Measurements from ENCODE around the gene BASP1.
"Not testable (repeated sequence)": the region's sequence is repeated elsewhere in the genome, so short reads cannot be mapped to it uniquely, and the experiment has no call there.

BASP1 gene

DNA sequence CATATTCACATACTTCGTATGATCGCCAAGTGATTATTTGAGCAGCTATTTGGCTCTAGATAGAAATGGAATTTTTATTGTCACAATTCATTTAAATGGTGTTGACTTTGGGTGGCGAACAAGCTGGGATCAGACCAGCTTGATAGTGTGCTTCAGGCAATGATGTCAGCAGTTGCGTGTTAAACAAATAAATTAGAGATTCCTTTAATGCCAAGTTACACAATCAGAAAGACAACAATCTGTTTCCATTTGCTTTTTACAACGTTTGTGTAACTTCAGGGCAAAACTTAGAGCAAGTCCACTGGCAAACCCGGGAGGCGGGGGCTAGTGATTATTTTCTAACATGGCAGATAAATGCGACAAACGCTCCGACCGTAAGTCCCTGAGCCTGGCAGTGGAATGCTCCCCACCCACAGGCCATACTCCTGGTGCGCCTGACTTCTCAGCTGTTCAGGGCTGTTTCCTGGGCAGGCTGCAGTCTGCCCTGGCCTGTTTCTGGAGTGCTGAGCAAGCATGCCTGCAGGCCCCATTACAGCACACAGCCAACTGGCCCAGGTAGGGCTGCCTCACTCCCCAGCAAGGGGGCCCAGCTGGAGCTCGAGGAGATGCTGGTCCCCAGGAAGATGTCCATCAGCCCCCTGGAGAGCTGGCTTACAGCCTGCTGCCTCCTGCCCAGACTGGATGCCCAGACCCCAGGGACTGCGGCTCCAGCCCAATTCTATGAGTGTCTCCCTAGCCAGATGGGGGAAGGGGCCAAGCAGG lies 88.7 kb downstream of the BASP1 start:
- in situ Hi-C loops (cut with MboI; ENCODE audit: low pct_unique_long_range_greater_than_20kb, low sequenced_read_pairs, unreplicated experiment): no loop called here
- DNase-seq (ENCODE audit: low spot score): no peak
- TF ChIP-seq, protein P1, sequence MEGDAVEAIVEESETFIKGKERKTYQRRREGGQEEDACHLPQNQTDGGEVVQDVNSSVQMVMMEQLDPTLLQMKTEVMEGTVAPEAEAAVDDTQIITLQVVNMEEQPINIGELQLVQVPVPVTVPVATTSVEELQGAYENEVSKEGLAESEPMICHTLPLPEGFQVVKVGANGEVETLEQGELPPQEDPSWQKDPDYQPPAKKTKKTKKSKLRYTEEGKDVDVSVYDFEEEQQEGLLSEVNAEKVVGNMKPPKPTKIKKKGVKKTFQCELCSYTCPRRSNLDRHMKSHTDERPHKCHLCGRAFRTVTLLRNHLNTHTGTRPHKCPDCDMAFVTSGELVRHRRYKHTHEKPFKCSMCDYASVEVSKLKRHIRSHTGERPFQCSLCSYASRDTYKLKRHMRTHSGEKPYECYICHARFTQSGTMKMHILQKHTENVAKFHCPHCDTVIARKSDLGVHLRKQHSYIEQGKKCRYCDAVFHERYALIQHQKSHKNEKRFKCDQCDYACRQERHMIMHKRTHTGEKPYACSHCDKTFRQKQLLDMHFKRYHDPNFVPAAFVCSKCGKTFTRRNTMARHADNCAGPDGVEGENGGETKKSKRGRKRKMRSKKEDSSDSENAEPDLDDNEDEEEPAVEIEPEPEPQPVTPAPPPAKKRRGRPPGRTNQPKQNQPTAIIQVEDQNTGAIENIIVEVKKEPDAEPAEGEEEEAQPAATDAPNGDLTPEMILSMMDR (IDR thresholded peaks at IDR 0.05; ENCODE audit: extremely low read depth, insufficient read depth, missing control alignments): no peak

DNA sequence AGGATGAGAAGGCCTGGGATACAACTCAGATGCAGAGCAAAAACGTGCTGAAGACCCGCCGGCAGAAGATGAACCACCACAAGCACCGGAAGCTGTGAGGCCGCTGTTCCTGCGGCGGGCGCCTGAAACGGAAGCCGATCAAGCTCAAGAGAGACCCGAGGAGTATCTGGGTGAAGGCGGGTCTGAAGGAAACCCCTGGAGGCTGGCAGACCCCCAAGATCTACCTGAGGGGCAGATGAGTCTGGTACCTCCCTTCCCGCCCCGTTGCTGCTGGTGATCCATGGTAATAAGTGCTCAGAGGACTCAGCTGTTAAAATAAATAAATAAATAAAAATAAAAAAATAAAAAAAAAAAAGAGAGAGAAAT lies 89.3 kb downstream of the BASP1 start:
- in situ Hi-C loops (cut with MboI; ENCODE audit: low pct_unique_long_range_greater_than_20kb, low sequenced_read_pairs, unreplicated experiment): no loop called here
- no peak for DNase-seq (ENCODE audit: low spot score)
- TF ChIP-seq, protein P1 (IDR thresholded peaks at IDR 0.05; ENCODE audit: extremely low read depth, insufficient read depth, missing control alignments): no peak

DNA sequence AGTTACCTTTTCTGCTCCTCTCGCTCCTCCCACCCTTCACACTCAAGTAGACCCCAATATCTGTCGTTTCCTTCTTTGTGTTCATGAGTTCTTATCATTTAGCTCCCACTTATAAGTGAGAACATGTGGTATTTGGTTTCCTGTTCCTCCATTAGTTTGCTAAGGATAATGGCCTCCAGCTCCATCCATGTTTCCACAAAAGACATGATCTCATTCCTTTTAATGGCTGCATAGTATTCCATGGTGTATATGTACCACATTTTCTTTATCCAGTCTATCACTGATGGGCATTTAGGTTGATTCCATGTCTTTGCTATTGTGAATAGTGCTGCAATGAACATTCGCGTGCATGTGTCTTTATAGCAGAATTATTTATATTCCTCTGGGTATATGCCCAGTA lies 90.0 kb downstream of the BASP1 start:
- DNase-seq (ENCODE audit: low spot score); in situ Hi-C loops (cut with MboI; ENCODE audit: low pct_unique_long_range_greater_than_20kb, low sequenced_read_pairs, unreplicated experiment): not testable (repeated sequence)

DNA sequence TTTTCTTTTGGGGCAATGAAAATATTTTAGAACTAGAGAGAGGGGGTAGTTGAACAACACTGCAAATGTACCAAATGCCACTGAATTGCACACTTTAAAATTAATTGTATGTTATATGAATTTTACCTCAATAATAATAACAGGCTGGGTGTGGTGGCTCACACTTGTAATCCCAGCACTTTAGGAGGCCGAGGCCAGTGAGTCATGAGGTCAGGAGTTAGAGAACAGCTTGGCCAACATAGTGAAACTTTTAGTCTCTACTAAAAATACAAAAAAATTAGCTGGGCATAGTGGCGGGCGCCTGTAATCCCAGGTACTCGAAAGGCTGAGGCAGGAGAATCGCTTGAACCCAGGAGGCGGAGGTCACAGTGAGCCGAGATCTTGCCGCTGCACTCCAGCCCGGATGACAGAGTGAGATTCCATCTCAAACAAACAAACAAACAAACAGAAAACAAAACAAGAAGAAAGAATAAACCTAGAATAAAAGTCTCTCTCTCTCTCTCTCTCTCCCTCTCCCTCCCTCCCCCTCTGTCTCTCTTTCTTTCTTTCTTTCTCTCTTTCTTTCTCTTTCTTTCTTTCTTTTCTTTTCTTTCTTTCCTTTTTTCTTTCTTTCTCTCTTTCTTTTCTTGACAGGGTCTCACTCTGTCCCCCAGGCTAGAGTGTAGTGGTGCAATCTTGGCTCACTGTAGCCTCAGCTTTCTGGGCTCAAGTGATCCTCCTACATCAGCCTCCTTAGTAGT lies 91.1 kb downstream of the BASP1 start:
- in situ Hi-C loops (cut with MboI; ENCODE audit: low pct_unique_long_range_greater_than_20kb, low sequenced_read_pairs, unreplicated experiment): no loop called here
- TF ChIP-seq, protein P1 (IDR thresholded peaks at IDR 0.05; ENCODE audit: extremely low read depth, insufficient read depth, missing control alignments): no peak
- no peak for DNase-seq (ENCODE audit: low spot score)

DNA sequence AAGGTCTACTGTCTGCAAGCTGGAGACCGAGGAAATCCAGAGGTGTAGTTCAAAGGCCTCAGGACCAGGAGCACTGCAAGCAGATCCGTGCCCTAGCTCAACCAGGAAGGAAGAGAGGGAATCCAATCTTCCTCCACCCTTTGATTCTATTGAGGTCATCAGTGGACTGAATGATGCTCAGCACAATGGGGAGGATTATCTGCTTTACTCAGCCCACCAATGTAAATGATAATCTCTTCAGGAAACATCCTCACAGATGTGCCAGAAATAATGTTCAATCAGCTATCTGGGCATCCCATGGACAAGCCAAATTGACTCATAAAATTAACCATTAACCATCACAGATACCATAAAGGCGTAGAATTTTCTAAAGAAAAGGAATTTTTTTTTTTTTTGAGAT lies 92.0 kb downstream of the BASP1 start:
- TF ChIP-seq, protein P1 (IDR thresholded peaks at IDR 0.05; ENCODE audit: extremely low read depth, insufficient read depth, missing control alignments): no peak
- DNase-seq (ENCODE audit: low spot score): no peak
- in situ Hi-C loops (cut with MboI; ENCODE audit: low pct_unique_long_range_greater_than_20kb, low sequenced_read_pairs, unreplicated experiment): no loop called here

DNA sequence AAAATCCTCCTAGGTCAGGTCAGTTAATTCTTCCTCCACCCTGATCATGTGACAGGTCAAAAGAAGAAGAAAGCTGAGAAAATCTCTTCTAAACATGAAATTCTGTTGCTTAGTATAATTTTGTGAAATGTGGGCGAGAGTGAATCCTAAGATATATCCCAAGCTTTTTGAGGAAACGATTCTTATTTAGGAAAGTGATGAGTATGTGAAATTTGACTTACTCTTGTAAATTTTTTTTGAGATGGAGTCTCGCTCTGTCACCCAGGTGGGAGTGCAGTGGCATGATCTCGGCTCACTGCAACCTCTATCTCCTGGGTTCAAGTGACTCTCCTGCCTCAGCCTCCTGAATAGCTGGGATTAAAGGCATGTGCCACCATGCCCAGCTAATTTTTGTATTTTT lies 93.1 kb downstream of the BASP1 start:
- in situ Hi-C loops (cut with MboI; ENCODE audit: low pct_unique_long_range_greater_than_20kb, low sequenced_read_pairs, unreplicated experiment); DNase-seq (ENCODE audit: low spot score): not testable (repeated sequence)

DNA sequence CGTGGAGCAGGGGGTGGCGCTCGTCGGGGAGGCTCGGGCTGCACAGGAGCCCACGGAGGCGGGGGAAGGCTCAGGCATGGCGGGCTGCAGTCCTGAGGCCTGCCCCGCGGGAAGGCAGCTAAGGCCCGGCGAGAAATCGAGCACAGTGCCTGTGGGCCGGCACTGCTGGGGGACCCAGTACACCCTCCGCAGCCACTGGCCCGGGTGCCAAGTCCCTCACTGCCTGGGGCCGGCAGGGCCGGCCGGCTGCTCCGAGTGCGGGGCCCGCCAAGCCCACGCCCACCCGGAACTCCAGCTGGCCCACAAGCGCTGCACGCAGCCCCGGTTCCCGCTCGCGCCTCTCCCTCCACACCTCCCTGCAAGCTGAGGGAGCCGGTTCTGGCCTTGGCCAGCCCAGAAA lies 94.4 kb downstream of the BASP1 start:
- in situ Hi-C loops (cut with MboI; ENCODE audit: low pct_unique_long_range_greater_than_20kb, low sequenced_read_pairs, unreplicated experiment); DNase-seq (ENCODE audit: low spot score): not testable (repeated sequence)

DNA sequence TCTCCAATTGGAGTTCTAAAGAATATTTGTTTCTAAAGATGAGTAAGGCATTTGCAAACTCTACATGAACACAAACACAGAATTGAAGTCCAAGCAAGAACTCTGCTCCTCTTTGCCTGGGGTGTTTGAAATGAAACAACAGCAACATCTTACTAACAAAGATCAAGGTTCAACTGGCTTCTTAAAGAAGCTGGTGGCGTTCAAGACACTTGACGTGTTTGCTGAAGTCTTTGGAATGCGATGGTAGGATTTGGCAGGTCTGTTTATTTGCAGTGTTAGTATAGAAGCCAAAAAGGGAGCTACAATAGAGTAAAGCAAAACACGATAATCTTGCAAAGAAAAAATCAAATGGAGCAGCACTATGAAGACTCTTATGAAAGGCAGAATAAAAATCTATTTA lies 94.9 kb downstream of the BASP1 start:
- in situ Hi-C loops (cut with MboI; ENCODE audit: low pct_unique_long_range_greater_than_20kb, low sequenced_read_pairs, unreplicated experiment): no loop called here
- TF ChIP-seq, protein P1 (IDR thresholded peaks at IDR 0.05; ENCODE audit: extremely low read depth, insufficient read depth, missing control alignments): no peak
- no peak for DNase-seq (ENCODE audit: low spot score)
